ENCODE data around the gene CCDC185.
"Not testable (repeated sequence)": the region's sequence is repeated elsewhere in the genome, so short reads cannot be mapped to it uniquely, and the experiment has no call there.

The CCDC185 gene

GRCh38 chr1:223394706-223395105, 1.5 kb downstream of the CCDC185 start:
- no peak for DNase-seq

DNA sequence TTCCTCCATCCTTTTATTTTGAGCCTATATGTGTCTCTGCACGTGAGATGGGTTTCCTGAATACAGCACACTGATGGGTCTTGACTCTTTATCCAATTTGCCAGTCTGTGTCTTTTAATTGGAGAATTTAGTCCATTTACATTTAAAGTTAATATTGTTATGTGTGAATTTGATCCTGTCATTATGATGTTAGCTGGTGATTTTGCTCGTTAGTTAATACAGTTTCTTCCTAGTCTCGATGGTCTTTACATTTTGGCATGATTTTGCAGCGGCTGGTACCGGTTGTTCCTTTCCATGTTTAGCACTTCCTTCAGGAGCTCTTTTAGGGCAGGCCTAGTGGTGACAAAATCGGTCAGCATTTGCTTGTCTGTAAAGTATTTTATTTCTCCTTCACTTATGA, 6.2 kb downstream of the CCDC185 start:
- not testable (repeated sequence) for DNase-seq

DNA sequence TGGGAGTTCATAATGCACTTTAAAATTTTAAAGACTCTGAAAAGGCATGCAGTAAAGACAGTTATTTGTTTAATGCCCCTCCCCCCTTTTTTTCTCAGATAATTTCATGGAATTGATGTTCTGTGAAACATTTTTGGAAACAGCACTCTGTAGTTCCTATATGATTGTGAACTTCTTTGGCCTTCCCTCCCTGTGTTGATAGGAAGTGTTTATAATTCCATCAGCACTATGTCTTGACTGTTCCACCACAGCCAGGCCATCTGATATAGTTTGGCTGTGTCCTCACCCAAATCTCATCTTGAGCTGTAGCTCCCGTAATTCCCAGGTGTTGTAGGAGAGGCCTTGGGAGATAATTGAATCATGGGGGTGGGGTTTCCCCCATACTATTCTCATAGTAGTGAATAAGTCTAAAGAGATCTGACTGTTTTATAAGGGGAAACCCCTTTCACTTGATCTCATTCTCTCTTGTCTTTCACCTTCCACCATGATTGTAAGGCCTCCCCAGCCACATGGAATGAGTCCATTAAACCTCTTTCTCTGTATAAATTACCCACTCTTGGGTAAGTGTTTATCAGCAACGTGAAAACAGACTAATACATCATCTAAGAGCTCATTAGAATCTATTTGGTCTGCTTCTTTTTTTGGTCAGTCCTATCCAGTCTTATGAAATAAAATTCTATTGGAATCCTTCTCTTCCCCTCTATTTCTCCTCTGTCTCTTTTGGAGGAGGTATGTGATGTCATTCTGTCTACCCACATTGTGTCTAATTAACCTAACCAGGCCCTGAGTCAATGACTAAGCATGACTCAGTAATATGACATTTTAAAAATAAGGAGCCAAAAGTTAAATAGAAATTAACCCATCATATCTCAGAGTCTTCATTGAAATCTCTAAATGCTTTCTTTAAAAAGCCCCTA, 8.9 kb downstream of the CCDC185 start:
- no peak for DNase-seq

DNA sequence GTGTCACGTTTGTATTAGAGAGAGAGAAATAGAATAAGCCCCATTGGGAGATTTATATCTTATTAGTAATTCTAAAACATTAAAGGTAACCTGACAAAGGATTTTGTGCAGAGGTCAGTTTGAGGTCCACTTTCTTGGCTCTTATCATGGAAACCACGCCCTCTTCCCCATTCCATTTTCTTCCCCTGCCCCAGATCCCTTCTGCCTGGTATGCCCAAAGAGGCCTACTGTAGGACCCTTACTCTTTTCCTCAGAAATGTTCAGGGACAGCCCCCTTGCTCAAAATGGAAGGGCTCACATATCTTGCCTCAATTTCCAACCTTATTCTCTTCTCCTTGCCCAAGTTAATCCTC, 9.6 kb downstream of the CCDC185 start:
- DNase-seq: no peak

GRCh38 chr1:223403184-223403815, 10.1 kb downstream of the CCDC185 start:
- no peak for DNase-seq

GRCh38 chr1:223405507-223405906, 12.3 kb downstream of the CCDC185 start:
- DNase-seq: no peak

- DNase-seq: no peak
Measured at GRCh38 chr1:223410036-223410435, 16.8 kb downstream of the CCDC185 start.

DNA sequence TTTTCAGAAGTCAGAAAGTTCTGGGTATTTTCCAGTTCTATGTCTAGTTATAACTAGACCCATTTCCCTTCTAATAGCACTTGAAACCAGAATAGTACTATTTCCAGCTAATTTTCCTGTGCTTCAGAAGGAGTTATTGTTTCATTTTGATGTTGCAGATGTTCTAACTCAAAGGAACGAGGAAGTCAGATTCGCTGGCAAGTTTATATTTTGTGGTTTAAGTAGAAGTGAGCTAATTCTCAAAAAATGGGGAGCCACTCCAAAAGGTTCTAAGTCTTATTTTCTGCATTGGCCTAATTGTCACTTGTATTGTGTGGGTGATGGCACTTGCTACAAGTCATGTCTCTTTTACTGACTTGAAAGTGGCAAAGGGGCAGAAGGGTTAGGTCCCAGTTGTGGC, 18.1 kb downstream of the CCDC185 start:
- DNase-seq: no peak

- no peak for DNase-seq
Measured at GRCh38 chr1:223411710-223412109, 18.5 kb downstream of the CCDC185 start.

- DNase-seq: no peak
Measured at GRCh38 chr1:223413216-223413615, 20.0 kb downstream of the CCDC185 start.

GRCh38 chr1:223417444-223417843, 24.2 kb downstream of the CCDC185 start:
- DNase-seq: no peak

DNA sequence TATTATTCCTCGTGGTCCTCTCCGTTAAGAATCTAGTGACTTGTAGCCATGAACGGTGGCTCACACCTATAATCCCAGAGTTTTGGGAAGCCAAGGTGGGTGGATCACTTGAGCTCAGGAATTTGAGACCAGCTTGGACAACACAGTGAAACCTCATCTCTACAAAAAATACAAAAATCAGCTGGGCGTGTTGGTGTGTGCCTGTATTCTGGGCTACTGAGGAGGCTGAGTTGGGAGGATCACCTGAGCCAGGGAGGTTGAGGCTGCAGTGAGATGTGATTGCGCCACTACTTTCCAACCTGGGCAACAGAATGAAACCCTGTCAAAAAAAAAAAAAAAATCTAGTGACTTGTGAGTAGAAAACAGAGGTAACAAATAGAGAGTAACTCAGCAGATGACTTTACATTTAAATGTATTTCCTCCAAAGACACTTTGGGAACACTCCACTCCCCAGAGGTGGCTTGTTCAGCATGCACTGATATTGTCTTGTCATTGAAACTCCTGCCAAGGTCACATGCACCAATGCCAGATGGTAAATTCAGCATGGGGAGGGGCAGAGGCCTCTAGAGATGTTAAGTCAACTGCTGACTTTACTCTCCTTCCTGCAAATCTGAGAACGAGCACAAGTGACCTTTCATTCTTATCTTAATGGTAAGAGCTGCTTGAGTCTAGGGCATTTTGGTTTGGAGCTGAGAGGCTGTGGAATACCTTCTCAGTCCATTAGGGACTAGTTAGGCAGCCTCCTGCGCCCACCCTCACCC, 24.9 kb downstream of the CCDC185 start:
- no peak for DNase-seq

DNA sequence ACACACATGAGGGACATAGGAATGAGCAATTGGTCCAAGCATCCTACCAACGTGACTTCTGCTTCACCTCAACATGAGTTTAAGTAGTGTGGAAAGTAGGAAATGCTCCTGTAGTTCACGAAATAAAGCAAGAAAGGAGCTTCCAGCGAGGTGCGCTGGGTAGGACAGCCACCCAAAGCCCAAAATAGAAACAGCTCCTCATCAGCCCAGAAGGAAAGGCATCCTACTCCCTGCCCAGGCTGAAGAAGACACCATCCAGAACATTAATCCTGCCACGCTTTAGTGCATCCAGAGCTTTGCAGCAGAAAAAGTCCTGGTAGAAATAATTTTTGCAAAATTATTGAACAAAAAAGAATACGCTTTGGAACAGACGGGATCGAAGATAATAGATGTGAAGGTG, 25.9 kb downstream of the CCDC185 start:
- DNase-seq: no peak

- no peak for DNase-seq
Measured at GRCh38 chr1:223419561-223419960, 26.3 kb downstream of the CCDC185 start.

DNA sequence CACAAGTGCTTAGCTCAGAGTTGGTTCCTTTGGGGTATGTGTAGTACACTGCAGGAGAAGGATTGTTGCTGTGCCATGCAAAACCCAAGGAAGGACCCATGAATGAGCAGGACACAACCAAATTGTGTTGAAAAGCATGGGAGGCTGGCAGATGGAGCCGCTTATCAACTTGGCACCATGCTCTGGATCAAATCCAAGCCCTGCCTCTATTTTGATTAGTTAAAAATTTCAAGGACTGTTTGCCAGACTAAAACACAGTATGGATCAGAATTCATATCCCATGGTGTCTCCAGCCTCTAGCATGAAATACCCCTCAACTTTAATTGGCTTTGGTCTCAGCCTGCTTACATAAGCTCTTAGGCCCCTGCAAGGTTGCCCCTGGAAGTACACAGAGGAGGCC, 27.8 kb downstream of the CCDC185 start:
- no peak for DNase-seq

- DNase-seq: no peak
Measured at GRCh38 chr1:223421676-223422075, 28.5 kb downstream of the CCDC185 start.

GRCh38 chr1:223422911-223423310, 29.7 kb downstream of the CCDC185 start:
- no peak for DNase-seq

DNA sequence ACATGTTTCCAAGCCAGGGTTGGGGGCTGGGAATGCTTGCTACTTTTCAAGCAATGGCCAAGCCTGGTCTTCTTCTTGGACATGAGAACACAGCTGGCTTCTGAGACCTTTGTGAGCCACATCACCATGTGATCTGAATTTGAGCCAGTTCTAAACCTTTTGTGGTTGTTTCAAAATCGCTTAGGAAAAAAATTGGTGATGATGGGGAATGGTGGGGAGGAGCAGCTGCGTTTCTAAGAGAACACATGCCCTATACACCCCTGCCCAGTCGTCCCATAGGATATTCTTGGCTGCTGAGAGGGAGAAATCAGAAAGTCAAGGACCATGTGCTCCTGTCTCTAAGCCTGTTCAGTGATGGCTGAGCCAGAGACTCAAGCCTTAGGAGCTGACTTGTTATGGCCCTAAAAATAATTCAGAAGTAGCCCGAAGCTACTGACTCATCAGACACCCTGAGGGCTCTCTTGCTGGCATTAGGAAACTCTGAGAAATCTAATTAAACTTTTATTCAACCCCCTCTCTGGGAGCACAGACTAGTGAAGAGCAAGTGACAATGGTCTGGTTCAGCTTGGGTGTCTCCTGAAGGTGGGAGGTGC, 30.5 kb downstream of the CCDC185 start:
- DNase-seq: no peak

DNA sequence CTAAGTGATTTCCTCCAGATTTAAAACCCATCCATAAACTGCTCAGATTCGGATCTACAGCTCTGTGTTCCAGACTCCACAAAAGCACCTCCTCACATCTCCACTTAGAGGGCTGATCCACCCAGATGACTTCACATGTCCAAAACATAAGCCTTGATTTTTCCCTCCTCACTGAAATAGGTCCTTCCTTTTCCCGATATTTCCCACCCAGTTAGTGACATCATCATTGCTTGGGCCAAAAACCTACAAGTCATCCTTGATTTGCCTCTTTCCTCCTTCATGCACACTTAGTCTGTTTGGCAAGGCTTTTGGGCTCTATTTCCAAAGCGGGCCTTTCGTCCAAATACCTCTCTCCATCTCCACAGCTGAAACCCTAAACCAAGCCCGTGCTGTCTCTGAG, 32.3 kb downstream of the CCDC185 start:
- DNase-seq: no peak

GRCh38 chr1:223426936-223427335, 33.7 kb downstream of the CCDC185 start:
- DNase-seq: no peak

DNA sequence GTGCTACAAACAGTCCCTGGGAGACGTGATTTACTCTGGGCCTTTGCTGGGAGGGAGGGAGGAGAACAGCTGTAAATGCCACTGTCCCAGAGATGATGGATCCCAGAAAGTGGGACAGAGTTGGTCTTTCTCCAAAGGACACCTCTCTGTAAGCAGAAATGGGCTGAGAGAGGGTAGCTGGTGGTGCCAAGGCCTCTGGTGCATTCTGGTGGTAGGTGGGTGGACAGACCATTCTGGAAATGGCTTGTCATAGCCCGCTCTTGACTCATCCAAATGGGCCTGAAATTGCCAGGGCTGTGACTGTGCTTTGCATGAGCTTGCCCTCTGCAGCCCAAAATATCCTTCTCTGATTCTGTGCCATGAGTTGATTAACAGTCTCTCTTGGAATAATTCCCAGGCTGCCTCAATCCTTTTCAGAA, 36.1 kb downstream of the CCDC185 start:
- DNase-seq: no peak

GRCh38 chr1:223429821-223430220, 36.6 kb downstream of the CCDC185 start:
- no peak for DNase-seq

GRCh38 chr1:223430236-223430635, 37.0 kb downstream of the CCDC185 start:
- no peak for DNase-seq
